Gastroesophageal sphincter (tissue), 4 donors: ENCODE measurements around the gene C1orf122. TPM values are rescaled to one million over a fixed set of nuclear protein-coding genes. Genes with fewer than 3 reads are reported as not detected.

Source experiments
- ATAC-seq: fragments of 150-250 bp; one replicate; pipeline ENCODE4 v1.9.1; 2016; ENCODE audit warnings: mild to moderate bottlenecking, moderate library complexity
- H3K27ac ChIP-seq, 4 donors: fragments of 200-600 bp; sonication (generic) in 3 of 4; 1 replicate in 3 of 4; 2 replicates in 1 of 4; pipeline ENCODE4 v1.5.1; 2016 to 2019
- H3K27me3 ChIP-seq: fragments of 200-600 bp; sonication (generic); one replicate; pipeline ENCODE4 v1.5.1; 2019
- H3K36me3 ChIP-seq, 2 donors: fragments of 200-600 bp; sonication (generic); one replicate each; pipeline ENCODE4 v1.5.1; 2019; ENCODE audit warnings: control low read depth in 1 of 2
- H3K4me1 ChIP-seq, 3 donors: fragments of 200-600 bp; sonication (generic); 1 replicate in 2 of 3; 2 replicates in 1 of 3; pipeline ENCODE4 v1.5.1; 2016 to 2019; ENCODE audit warnings: control low read depth in 2 of 3
- H3K4me3 ChIP-seq, 2 donors: fragments of 200-600 bp; sonication (generic); one replicate each; pipeline ENCODE4 v1.5.1; 2019; ENCODE audit warnings: mild to moderate bottlenecking in 1 of 2, moderate library complexity in 1 of 2
- H3K9me3 ChIP-seq, 3 donors: fragments of 200-600 bp; sonication (generic); one replicate each; pipeline ENCODE4 v1.5.1; 2017 to 2019; ENCODE audit warnings: control low read depth in 2 of 3
- EP300 ChIP-seq: sonication (generic); formaldehyde crosslinking; IDR thresholded peaks from one replicate; pipeline ENCODE4 v1.6.1; 2017; ENCODE audit warnings: antibody characterized with exemption, mild to moderate bottlenecking
- POLR2A ChIP-seq, 2 donors: fragments of 450-650 bp; IDR thresholded peaks; one replicate each; pipeline ENCODE4 v1.6.1; 2017; ENCODE audit warnings: antibody characterized with exemption in 2 of 2, mild to moderate bottlenecking in 2 of 2, moderate library complexity in 1 of 2
- POLR2AphosphoS5 ChIP-seq: sonication (generic); formaldehyde crosslinking; IDR thresholded peaks from one replicate; pipeline ENCODE4 v1.6.1; 2017; ENCODE audit warnings: antibody characterized with exemption
- WGBS, 2 donors: methylation state at CpG; one replicate each; pipeline ENCODE4 v1.1.5; 2018; ENCODE audit warnings: low coverage in 1 of 2; 5-methylcytosine and 5-hydroxymethylcytosine counted together
- total RNA-seq, 4 donors: library from RNA; depleted of rRNA; stranded (reverse); fragments of >200 nt; gene quantifications; one replicate each; pipeline ENCODE4 v1.1.0, GENCODE V29; 2016
- TF ChIP-seq, protein P1 (sequence below), 4 experiments: fragments of 200-600 bp in 2 of 4; fragments of 450-650 bp in 2 of 4; sonication (generic) in 1 of 4; IDR thresholded peaks; one replicate each; pipeline ENCODE4 v1.5.1; 2017 to 2019; ENCODE audit warnings: antibody characterized with exemption in 4 of 4, mild to moderate bottlenecking in 2 of 4, moderate library complexity in 2 of 4

The C1orf122 gene
- total RNA-seq, 4 donors from 2014 or later = 53.7 to 73.0 (median 62.5) TPM

DNA sequence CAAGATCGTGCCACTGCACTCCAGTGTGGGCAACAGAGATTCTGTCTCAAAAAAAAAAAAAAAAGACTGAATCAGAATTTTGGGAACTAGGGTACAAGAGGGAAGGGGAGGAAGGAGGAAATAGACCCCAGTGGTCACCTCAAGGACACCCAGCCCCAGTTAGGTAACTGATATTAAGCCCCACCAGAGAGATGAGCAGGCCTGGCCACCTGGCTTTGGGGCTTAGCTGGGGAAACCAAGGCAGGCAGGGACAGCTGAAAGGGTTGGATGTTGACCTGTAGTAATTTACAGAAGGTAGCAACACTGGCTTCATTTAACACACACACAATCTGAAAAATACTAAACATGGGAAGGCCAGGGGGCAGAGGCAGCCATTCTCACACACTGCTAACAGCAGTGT is 5.2 kb upstream of the C1orf122 start:
- H3K27ac ChIP-seq = no peak overlapping the region
- H3K4me3 ChIP-seq = no peak overlapping the region
- no peaks in the 10 kb centered on the region for H3K9me3 ChIP-seq
- H3K4me1 ChIP-seq = peaks cover 5 to 15% (median 7%) of the 10 kb centered on the region in 3 donors
- WGBS, 2 donors = 80% methylated on average over 1 of the region's 1 CpG; no CpG with 5 or more reads in 1 of the 2 donors
- H3K27me3 ChIP-seq = no peaks in the 10 kb centered on the region
- ATAC-seq = no peak
- peaks cover 0 to 89% of the 10 kb centered on the region in 2 donors for H3K36me3 ChIP-seq
- TF ChIP-seq POLR2A (IDR thresholded peaks at IDR 0.05) (no peak), EP300 (no peak), POLR2AphosphoS5 (no peak)
- TF ChIP-seq, protein P1, sequence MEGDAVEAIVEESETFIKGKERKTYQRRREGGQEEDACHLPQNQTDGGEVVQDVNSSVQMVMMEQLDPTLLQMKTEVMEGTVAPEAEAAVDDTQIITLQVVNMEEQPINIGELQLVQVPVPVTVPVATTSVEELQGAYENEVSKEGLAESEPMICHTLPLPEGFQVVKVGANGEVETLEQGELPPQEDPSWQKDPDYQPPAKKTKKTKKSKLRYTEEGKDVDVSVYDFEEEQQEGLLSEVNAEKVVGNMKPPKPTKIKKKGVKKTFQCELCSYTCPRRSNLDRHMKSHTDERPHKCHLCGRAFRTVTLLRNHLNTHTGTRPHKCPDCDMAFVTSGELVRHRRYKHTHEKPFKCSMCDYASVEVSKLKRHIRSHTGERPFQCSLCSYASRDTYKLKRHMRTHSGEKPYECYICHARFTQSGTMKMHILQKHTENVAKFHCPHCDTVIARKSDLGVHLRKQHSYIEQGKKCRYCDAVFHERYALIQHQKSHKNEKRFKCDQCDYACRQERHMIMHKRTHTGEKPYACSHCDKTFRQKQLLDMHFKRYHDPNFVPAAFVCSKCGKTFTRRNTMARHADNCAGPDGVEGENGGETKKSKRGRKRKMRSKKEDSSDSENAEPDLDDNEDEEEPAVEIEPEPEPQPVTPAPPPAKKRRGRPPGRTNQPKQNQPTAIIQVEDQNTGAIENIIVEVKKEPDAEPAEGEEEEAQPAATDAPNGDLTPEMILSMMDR (IDR thresholded peaks at IDR 0.05) = no peak

DNA sequence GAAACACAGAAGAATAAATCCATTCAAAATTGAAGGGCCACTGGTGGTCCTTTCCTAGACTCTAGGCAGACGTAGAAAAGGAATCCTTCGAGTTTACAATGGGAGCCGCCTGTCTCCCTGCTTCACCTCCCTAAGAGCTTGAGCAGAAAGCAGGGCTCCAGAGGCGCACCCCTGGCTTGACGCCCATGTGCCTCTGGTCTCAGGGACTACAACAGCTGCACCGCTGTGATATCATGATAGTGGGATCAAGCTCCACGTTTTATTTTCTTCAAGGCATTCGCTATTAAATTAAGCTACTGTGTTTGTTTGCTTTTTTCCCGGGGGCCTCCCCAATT is 403 bp upstream of the C1orf122 start:
- H3K4me3 ChIP-seq = peak overlapping the region; percentile 89 to 96
- ATAC-seq = no peak
- WGBS, 2 donors = 0% methylated on average over 5 to 6 of the region's 9 CpGs
- peaks cover 0 to 47% of the 10 kb centered on the region in 2 donors for H3K36me3 ChIP-seq
- peak overlapping the region; percentile 96 to 99 (median 98) for H3K27ac ChIP-seq
- peaks cover 7 to 47% (median 11%) of the 10 kb centered on the region in 3 donors for H3K4me1 ChIP-seq
- no peak for TF ChIP-seq POLR2A (IDR thresholded peaks at IDR 0.05)
- no peaks in the 10 kb centered on the region for H3K9me3 ChIP-seq
- H3K27me3 ChIP-seq = no peaks in the 10 kb centered on the region

DNA sequence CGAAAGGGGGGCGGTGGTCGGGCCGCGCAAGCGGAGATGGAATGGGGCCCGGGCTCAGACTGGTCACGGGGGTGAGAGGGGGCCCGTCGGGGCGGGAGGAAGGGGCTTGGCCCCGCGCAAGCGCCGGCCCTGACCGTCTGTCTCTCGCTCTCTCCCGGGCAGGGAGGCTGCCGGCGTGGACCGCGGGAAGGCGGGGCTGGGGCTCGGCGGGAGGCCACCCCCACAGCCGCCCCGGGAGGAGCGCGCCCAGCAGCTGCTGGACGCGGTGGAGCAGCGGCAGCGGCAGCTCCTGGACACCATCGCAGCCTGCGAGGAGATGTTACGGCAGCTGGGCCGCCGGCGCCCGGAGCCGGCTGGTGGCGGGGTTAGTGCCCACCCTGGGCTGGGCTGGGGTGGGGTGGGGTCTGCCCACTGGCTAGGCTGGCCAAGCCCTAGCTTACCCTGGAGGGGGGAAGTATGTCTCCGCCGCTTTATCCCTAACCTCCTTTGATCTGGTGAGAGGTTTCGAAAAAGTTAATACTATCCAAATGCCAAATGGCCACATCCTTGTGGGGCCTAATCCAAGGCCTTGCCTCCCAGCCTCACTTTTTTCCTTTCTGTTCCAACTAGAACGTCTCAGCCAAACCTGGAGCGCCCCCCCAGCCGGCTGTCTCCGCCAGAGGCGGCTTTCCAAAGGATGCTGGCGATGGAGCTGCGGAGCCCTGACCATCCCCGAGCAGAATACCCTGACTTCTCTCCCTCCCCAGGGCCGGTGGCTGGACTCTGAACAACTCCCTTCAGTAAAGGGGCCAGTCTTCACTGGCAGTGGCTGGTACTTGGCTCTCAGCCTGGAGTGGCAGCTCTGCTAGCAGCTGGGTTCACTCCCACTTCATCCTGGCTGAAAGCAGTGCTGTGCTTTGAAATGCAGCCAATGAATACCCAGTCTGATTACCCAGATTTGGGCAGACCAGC is 1.1 kb downstream of the C1orf122 start:
- Histone ChIP-seq H3K4me3 (peak overlapping the region; percentile 89 to 96), H3K4me1 (peaks cover 7 to 47% (median 11%) of the 10 kb centered on the region in 3 donors), H3K36me3 (peaks cover 0 to 37% of the 10 kb centered on the region in 2 donors), H3K27ac (peak overlapping the region; percentile 96 to 99 (median 98)), H3K9me3 (no peaks in the 10 kb centered on the region), H3K27me3 (no peaks in the 10 kb centered on the region)
- TF ChIP-seq, protein P1 (IDR thresholded peaks at IDR 0.05) = peak in 1 of 4 experiments; percentile 15
- TF ChIP-seq EP300 (no peak), POLR2AphosphoS5 (peak; percentile 22)
- 0% methylated on average over 4 of the region's 54 CpGs; no CpG with 5 or more reads in 1 of the 2 donors for WGBS, 2 donors
- peak; percentile 86 for ATAC-seq

DNA sequence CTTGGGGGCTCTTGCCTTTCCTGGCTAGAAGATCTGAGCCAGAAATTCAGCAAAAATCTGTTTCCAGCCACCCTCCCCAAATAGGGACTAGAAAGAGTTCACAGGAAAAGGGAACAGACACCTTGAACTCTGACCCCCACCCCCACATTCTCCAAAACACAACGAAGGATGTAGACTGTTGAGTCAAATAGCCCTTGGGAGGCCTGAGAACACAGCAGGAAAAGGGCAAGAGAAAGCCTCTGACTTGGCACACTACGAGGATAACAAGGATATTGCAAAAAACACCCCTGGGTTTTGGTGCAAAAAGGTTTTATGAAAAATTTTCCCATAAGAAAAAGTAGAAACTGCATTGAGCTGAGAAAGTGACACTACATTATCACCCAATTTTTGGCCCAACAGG is 2.4 kb downstream of the C1orf122 start:
- TF ChIP-seq POLR2A (IDR thresholded peaks at IDR 0.05) (no peak), EP300 (no peak), POLR2AphosphoS5 (no peak)
- TF ChIP-seq, protein P1 (IDR thresholded peaks at IDR 0.05) = no peak
- Histone ChIP-seq H3K9me3 (no peaks in the 10 kb centered on the region), H3K27ac (peak overlapping the region in 2 of 4 donors; percentile 50 to 98), H3K36me3 (peaks cover 0 to 33% of the 10 kb centered on the region in 2 donors), H3K27me3 (no peaks in the 10 kb centered on the region), H3K4me1 (peaks cover 7 to 47% (median 11%) of the 10 kb centered on the region in 3 donors), H3K4me3 (no peak overlapping the region)
- no peak for ATAC-seq
- WGBS, 2 donors = 17 to 33% methylated on average over 1 to 2 of the region's 2 CpGs

DNA sequence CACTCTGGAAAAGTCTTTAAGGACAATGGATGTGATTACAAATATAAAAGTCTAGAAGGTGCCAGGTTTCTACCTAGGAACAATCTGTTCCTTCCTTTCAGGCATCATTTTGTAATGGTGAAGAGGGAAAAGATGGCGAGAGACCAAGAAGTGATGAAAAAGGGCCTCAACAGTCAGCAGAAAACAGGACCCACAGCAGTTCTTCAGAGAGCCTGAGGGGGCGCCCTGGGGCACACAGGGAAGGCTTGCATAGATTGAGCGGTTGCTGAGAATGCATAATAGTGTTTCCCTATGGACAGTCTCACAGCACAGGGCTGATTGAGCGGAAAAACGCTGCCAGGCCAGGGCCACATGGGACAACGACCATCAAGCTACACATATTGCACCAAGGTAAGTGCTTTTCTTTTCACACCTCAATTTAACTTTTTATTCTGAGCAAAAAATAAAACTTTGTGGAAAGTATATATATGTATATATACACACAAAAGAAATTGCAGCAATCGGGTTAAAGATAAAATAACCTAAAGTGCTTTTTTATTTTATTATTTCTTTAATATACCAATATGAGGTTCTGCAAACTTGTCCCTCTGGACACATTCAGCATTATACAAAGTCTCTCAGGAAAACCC is 3.6 kb downstream of the C1orf122 start:
- Histone ChIP-seq H3K4me3 (no peak overlapping the region), H3K27me3 (no peaks in the 10 kb centered on the region), H3K9me3 (no peaks in the 10 kb centered on the region), H3K27ac (peak overlapping the region in 3 of 4 donors; percentile 21 to 50 (median 35)), H3K4me1 (peaks cover 7 to 47% (median 11%) of the 10 kb centered on the region in 3 donors), H3K36me3 (peaks cover 0 to 33% of the 10 kb centered on the region in 2 donors)
- TF ChIP-seq POLR2A (IDR thresholded peaks at IDR 0.05) = no peak
- TF ChIP-seq POLR2AphosphoS5 = no peak
- TF ChIP-seq, protein P1 (IDR thresholded peaks at IDR 0.05) = peak; percentile 47 to 72 (median 54)
- TF ChIP-seq EP300 = no peak
- WGBS, 2 donors = 37 to 38% methylated on average over 7 of the region's 7 CpGs
- peak; percentile 20 for ATAC-seq
